Measurements from ENCODE around the gene PHF11. TPM values are rescaled to one million over a fixed set of nuclear protein-coding genes. Genes with fewer than 3 reads are reported as not detected.

PHF11 gene
- polyA plus RNA-seq, 1 donor (not counting 4 experiments of a cell fraction or from before 2014, with no cell fraction given): 32.9 TPM

DNA sequence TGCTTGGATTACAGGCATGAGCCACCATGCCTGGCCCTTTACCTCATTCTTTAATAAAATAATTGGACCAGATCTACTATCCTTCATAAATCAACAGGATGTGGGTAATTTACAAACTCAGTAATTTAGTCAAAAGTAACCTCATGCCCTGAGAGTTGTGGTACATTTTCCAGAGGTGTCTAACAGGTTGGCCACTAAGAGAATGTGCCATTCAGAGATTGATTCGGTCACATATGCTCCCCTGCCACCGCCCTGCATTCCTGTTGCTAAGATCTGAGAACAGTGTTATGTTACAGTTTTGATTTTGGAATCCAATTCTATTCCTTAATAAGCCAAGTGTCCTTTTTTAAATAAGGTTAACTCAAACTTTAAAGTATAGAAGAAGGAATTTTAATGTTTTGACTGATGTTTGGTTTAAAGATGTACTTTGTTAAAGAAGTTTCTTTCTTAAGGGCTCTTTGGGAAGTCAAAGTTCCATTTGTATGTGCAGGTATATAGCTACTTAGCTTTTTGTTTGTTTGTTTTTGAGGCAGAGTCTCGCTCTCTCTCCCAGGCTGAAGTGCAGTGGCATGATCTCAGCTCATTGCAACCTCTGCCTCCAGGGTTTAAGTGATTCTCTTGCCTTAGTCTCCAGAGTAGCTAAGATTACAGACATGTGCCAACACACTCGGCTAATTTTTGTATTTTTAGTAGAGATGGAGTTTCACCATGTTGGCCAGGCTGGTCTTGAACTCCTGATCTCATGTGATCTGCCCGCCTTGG is 29.2 kb downstream of the PHF11 start:
- no peak for TF ChIP-seq CTCF (optimal IDR thresholded peaks at IDR 0.05 in 1 of 3, IDR thresholded peaks at IDR 0.05 in 1 of 3, conservative IDR thresholded peaks at IDR 0.05 in 1 of 3; ENCODE audit: extremely low read depth in 1 of 3, insufficient read depth in 2 of 3, low read length in 3 of 3)
- TF ChIP-seq EZH2 (IDR thresholded peaks at IDR 0.05; ENCODE audit: low read length): no peak
- Histone ChIP-seq H4K20me1 (ENCODE audit: control insufficient read depth, extremely low read depth, insufficient read depth, low read length) (no peaks in the 10 kb centered on the region), H3K9me3 (ENCODE audit: control insufficient read depth, low read depth, low read length) (no peaks in the 10 kb centered on the region), H3K4me2 (ENCODE audit: control insufficient read depth, extremely low read depth, insufficient read depth, low read depth, low read length) (no peak overlapping the region), H3K4me3 (ENCODE audit: control insufficient read depth in 2 of 3, extremely low read depth in 1 of 3, insufficient read depth in 2 of 3, low read depth in 1 of 3, low read length in 3 of 3) (no peak overlapping the region), H3K9ac (ENCODE audit: control insufficient read depth, extremely low read depth, insufficient read depth, low read length) (no peak overlapping the region), H3K4me1 (ENCODE audit: control insufficient read depth, extremely low read depth, insufficient read depth, low read length) (no peaks in the 10 kb centered on the region), H2AFZ (ENCODE audit: control insufficient read depth, low read length) (no peak overlapping the region), H3K9me1 (ENCODE audit: control insufficient read depth, extremely low read depth, insufficient read depth, low read length) (no peaks in the 10 kb centered on the region), H3K27me3 (ENCODE audit: control insufficient read depth, extremely low read depth, insufficient read depth, low read length) (no peaks in the 10 kb centered on the region), H3K36me3 (ENCODE audit: control insufficient read depth in 2 of 2, extremely low read depth in 1 of 2, insufficient read depth in 2 of 2, low read length in 2 of 2) (peaks cover 5 to 7% of the 10 kb centered on the region in 2 experiments), H3K27ac (ENCODE audit: control insufficient read depth, insufficient read depth, low read length) (no peak overlapping the region), H3K79me2 (ENCODE audit: control insufficient read depth, insufficient read depth, low read length) (no peaks in the 10 kb centered on the region)
- DNase-seq (ENCODE audit: low read depth, low spot score): no peak
- no peak for FAIRE-seq
- dilution Hi-C loops (cut with MboI; ENCODE audit: extremely low pct_ligation_motif_present, low sequenced_read_pairs): no loop called here

DNA sequence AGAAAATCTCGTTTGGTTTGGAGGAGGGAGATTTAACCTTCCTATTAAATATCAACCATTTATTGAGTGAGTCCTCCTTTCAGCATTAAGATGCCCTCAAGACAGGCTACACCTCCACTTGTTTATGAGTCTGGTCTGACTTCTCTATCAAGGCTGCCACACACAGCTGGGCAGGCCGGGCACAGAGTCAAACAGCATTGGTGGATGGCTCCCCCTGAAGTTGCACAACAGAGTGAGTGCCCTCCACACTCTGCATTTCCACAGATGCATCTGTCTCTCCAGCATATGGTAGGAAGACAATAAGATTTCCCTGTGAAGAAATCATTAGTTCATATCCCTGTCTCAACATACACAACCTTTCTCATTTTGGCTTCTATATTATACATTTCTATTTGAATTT is 31.4 kb downstream of the PHF11 start:
- no peak overlapping the region for H2AFZ ChIP-seq (ENCODE audit: control insufficient read depth, low read length)
- dilution Hi-C loops (cut with MboI; ENCODE audit: extremely low pct_ligation_motif_present, low sequenced_read_pairs): no loop called here
- peaks cover 9 to 12% of the 10 kb centered on the region in 2 experiments for H3K36me3 ChIP-seq (ENCODE audit: control insufficient read depth in 2 of 2, extremely low read depth in 1 of 2, insufficient read depth in 2 of 2, low read length in 2 of 2)

More for the DNA sequence above, 31.4 kb downstream of the PHF11 start:
- Histone ChIP-seq H3K4me1 (ENCODE audit: control insufficient read depth, extremely low read depth, insufficient read depth, low read length) (no peaks in the 10 kb centered on the region), H3K4me2 (ENCODE audit: control insufficient read depth, extremely low read depth, insufficient read depth, low read depth, low read length) (no peak overlapping the region), H3K27me3 (ENCODE audit: control insufficient read depth, extremely low read depth, insufficient read depth, low read length) (no peaks in the 10 kb centered on the region), H3K9me1 (ENCODE audit: control insufficient read depth, extremely low read depth, insufficient read depth, low read length) (no peaks in the 10 kb centered on the region), H3K9me3 (ENCODE audit: control insufficient read depth, low read depth, low read length) (no peaks in the 10 kb centered on the region), H3K9ac (ENCODE audit: control insufficient read depth, extremely low read depth, insufficient read depth, low read length) (no peak overlapping the region), H3K27ac (ENCODE audit: control insufficient read depth, insufficient read depth, low read length) (no peak overlapping the region), H3K79me2 (ENCODE audit: control insufficient read depth, insufficient read depth, low read length) (no peaks in the 10 kb centered on the region), H3K4me3 (ENCODE audit: control insufficient read depth in 2 of 3, extremely low read depth in 1 of 3, insufficient read depth in 2 of 3, low read depth in 1 of 3, low read length in 3 of 3) (no peak overlapping the region), H4K20me1 (ENCODE audit: control insufficient read depth, extremely low read depth, insufficient read depth, low read length) (no peaks in the 10 kb centered on the region)
- no peak for TF ChIP-seq EZH2 (IDR thresholded peaks at IDR 0.05; ENCODE audit: low read length)
- no peak for TF ChIP-seq CTCF (optimal IDR thresholded peaks at IDR 0.05 in 1 of 3, IDR thresholded peaks at IDR 0.05 in 1 of 3, conservative IDR thresholded peaks at IDR 0.05 in 1 of 3; ENCODE audit: extremely low read depth in 1 of 3, insufficient read depth in 2 of 3, low read length in 3 of 3)
- no peak for DNase-seq (ENCODE audit: low read depth, low spot score)
- no peak for FAIRE-seq
